HepG2 (cell line): ENCODE data around the gene EOLA2. TPM values are rescaled to one million over a fixed set of nuclear protein-coding genes. Genes with fewer than 3 reads are reported as not detected.

Experiments
- ATAC-seq: fragments of 200-7000 bp; cut with Tn5 transposase; 3 replicates; pipeline ENCODE4 v1.9.1; 2020; ENCODE audit warnings: mild to moderate bottlenecking, moderate library complexity
- BruUV-seq: library from RNA; stranded (reverse); fragments of 400-500 nt; replicated peaks from 2 replicates; lab custom pipeline; 2021; lab: Mats Ljungman, UMichigan
- CTCF ChIA-PET: fragments of 300-600 bp; formaldehyde crosslinking; extraction: SDS; loops from one replicate; lab custom pipeline; 2021; ENCODE audit warnings: low total read pairs, inconsistent platforms, low intra/inter-chr PET ratio; lab: Yijun Ruan, JAX
- POLR2A ChIA-PET: fragments of 350-600 bp; sonication (Branson Sonifier 250); formaldehyde crosslinking; loops from one replicate; lab custom pipeline; 2020; ENCODE audit warnings: antibody characterized with exemption, inconsistent platforms; lab: Yijun Ruan, JAX
- DNase-seq: peaks from one replicate; pipeline ENCODE4 v3.0.0-alpha.2; 2015; ENCODE audit warnings: low spot score
- FAIRE-seq: peaks from 3 replicates; lab custom pipeline; 2011; peaks lifted over from hg19 to GRCh38; lab: Jason Lieb, UNC
- H2AFZ ChIP-seq: one replicate; pipeline ENCODE4 v1.6.1; 2011; ENCODE audit warnings: low read length, inconsistent platforms
- H3K27ac ChIP-seq: fragments of 300-600 bp; 3 replicates; pipeline ENCODE4 v1.8.0; 2011; ENCODE audit warnings: mixed run types, mild to moderate bottlenecking, mixed read lengths, low read length, inconsistent platforms; ENCODE audit not compliant: insufficient read depth; ENCODE audit errors: extremely low read length
- H3K27me3 ChIP-seq, 2 experiments: fragments of 200-600 bp in 1 of 2; 2 replicates in 1 of 2; 3 replicates in 1 of 2; pipeline versions ENCODE4 v1.6.0 to v1.8.0; 2011; ENCODE audit warnings: low read length in 2 of 2, mild to moderate bottlenecking in 2 of 2, moderate library complexity in 2 of 2, inconsistent platforms in 1 of 2; ENCODE audit not compliant: insufficient read depth in 2 of 2, control insufficient read depth in 1 of 2
- H3K36me3 ChIP-seq, 2 experiments: fragments of 200-600 bp in 1 of 2; replicated peaks in 1 of 2; 2 replicates in 1 of 2; 3 replicates in 1 of 2; pipeline versions ENCODE4 v1.5.1 to v1.8.0; 2011; ENCODE audit warnings: low read length in 2 of 2, inconsistent platforms in 1 of 2; ENCODE audit not compliant: insufficient read depth in 2 of 2, control insufficient read depth in 1 of 2
- H3K4me1 ChIP-seq: 2 replicates; pipeline ENCODE4 v1.5.1; 2012; ENCODE audit warnings: low read length, inconsistent platforms; ENCODE audit not compliant: insufficient read depth
- H3K4me2 ChIP-seq: 2 replicates; pipeline ENCODE4 v1.6.0; 2011; ENCODE audit warnings: low read depth, low read length, inconsistent platforms
- H3K4me3 ChIP-seq, 3 experiments: fragments of 200-600 bp in 1 of 3; sonication (generic), shearing (Covaris generic) in 1 of 3; replicated peaks in 1 of 3; 2 replicates each; pipeline ENCODE4 v1.5.1; 2011 to 2016; ENCODE audit warnings: low read length in 3 of 3, inconsistent platforms in 2 of 3, low read depth in 2 of 3, mild to moderate bottlenecking in 2 of 3, control low read depth in 1 of 3, mixed read lengths in 1 of 3; ENCODE audit not compliant: insufficient read depth in 1 of 3
- H3K79me2 ChIP-seq: one replicate; pipeline ENCODE4 v1.6.1; 2011; ENCODE audit warnings: low read length, inconsistent platforms; ENCODE audit not compliant: insufficient read depth
- H3K9ac ChIP-seq: 2 replicates; pipeline ENCODE4 v1.6.0; 2011; ENCODE audit warnings: mild to moderate bottlenecking, low read depth, low read length, inconsistent platforms; ENCODE audit not compliant: insufficient read depth
- H3K9me3 ChIP-seq: 2 replicates; pipeline ENCODE4 v1.5.1; 2012; ENCODE audit warnings: mild to moderate bottlenecking, low read length
- H4K20me1 ChIP-seq: 2 replicates; pipeline ENCODE4 v1.6.0; 2011; ENCODE audit warnings: inconsistent platforms, mild to moderate bottlenecking, low read length, moderate library complexity; ENCODE audit not compliant: insufficient read depth
- CERS6 ChIP-seq: sonication (generic); formaldehyde crosslinking; IDR thresholded peaks from 2 replicates; pipeline ENCODE4 v1.5.0; 2020; ENCODE audit warnings: missing genetic modification reagents
- KLF9 ChIP-seq: IDR thresholded peaks from 2 replicates; pipeline ENCODE4 v1.6.1; 2016; ENCODE audit warnings: low read depth
- MBD4 ChIP-seq: IDR thresholded peaks from 2 replicates; pipeline ENCODE4 v1.6.1; 2012; ENCODE audit warnings: low read length, inconsistent platforms, borderline replicate concordance
- SRF ChIP-seq: IDR thresholded peaks from 2 replicates; pipeline ENCODE4 v1.6.1; 2011; ENCODE audit warnings: mild to moderate bottlenecking, low read depth, low read length, moderate library complexity
- THAP8 ChIP-seq: sonication (generic); formaldehyde crosslinking; IDR thresholded peaks from 2 replicates; pipeline ENCODE4 v1.5.1; 2020; ENCODE audit warnings: missing genetic modification reagents, mild to moderate bottlenecking, borderline replicate concordance
- ZNF124 ChIP-seq: sonication (generic); formaldehyde crosslinking; IDR thresholded peaks from 2 replicates; pipeline ENCODE4 v1.4.0; 2020; ENCODE audit warnings: missing genetic modification reagents
- ZNF543 ChIP-seq: sonication (generic); formaldehyde crosslinking; IDR thresholded peaks from 2 replicates; pipeline ENCODE4 v1.4.0; 2020; ENCODE audit warnings: mild to moderate bottlenecking, missing genetic modification reagents
- WGBS: methylation state at CpG from one replicate; pipeline ENCODE4 v1.1.6; 2017; ENCODE audit warnings: low lambda C conversion rate; 5-methylcytosine and 5-hydroxymethylcytosine counted together
- in situ Hi-C: cut with HindIII; loops from 2 replicates; pipeline ENCODE4 v1.10.0; 2017; ENCODE audit warnings: low pct_unique_long_range_greater_than_20kb; ENCODE audit not compliant: extremely low pct_ligation_motif_present
- intact Hi-C: fragments of 100-400 bp; cut with micrococcal nuclease; formaldehyde crosslinking; loops from one replicate; pipeline ENCODE4 v1.10.0; 2022; ENCODE audit not compliant: unreplicated experiment
- polyA plus RNA-seq, 8 experiments: library from polyadenylated mRNA; depleted of rRNA in 3 of 8; stranded (reverse) in 7 of 8; unstranded in 1 of 8; fragments of >200 nt; fragmentation: Illumina TruSeq in 4 of 8; extraction: Trizol in 4 of 8; gene quantifications; 2 replicates each; pipeline versions ENCODE4 v1.2.1 to v1.2.3, GENCODE V29; 2011 to 2016; ENCODE audit warnings: low read depth in 4 of 8, missing spikeins in 1 of 8, mixed read lengths in 1 of 8; ENCODE audit not compliant: insufficient read depth in 1 of 8
- total RNA-seq, 5 experiments: library from RNA; depleted of rRNA; stranded (reverse); fragments of >200 nt; fragmentation: Illumina TruSeq; extraction: Trizol; gene quantifications; 2 replicates each; pipeline ENCODE4 v1.2.3, GENCODE V29; 2016; ENCODE audit warnings: low read depth in 1 of 5

The EOLA2 gene
- total and polyA plus RNA-seq, 2 of the 13 experiments (the other 11 are each of a cell fraction or from before 2014, with no cell fraction given): 20.4 to 22.0 TPM

GRCh38 chrX:149984411-149984810 is 46.1 kb upstream of the EOLA2 start (continued):
- no peak for TF ChIP-seq MBD4
- TF ChIP-seq ZNF543 (CRISPR knock-in tag): no peak
- TF ChIP-seq THAP8 (CRISPR knock-in tag): no peak
- TF ChIP-seq KLF9: no peak
- no peak for TF ChIP-seq ZNF124 (CRISPR knock-in tag)
- TF ChIP-seq, all 625 proteins: peak for 0

- Histone ChIP-seq H3K9ac (no peak overlapping the region), H3K36me3 (no peaks in the 10 kb centered on the region), H4K20me1 (no peaks in the 10 kb centered on the region), H3K27me3 (no peaks in the 10 kb centered on the region), H3K4me3 (no peak overlapping the region), H3K9me3 (no peaks in the 10 kb centered on the region), H3K79me2 (no peaks in the 10 kb centered on the region), H3K4me1 (no peaks in the 10 kb centered on the region), H3K4me2 (no peak overlapping the region), H3K27ac (no peak overlapping the region), H2AFZ (no peak overlapping the region)
- intact Hi-C loops: no loop called here
- no peak for ATAC-seq
- BruUV-seq: no TSS peak
- DNase-seq: peak; percentile 1
- 0 out of 2 replicates have a peak, but pooled peaks have one; percentile 27 for TF ChIP-seq SRF
- TF ChIP-seq CERS6 (CRISPR knock-in tag): no peak
- 100% methylated on average over 1 of the region's 3 CpGs for WGBS
- in situ Hi-C loops: no loop called here
- ChIA-PET POLR2A (no interaction called here), CTCF (no interaction called here)
- no peak for FAIRE-seq
Measured at GRCh38 chrX:149982310-149982709, 44.0 kb upstream of the EOLA2 start.
